T-helper 2 cell (primary cell): Measurements from ENCODE around the gene BCAR3.
"Not testable (repeated sequence)": the region's sequence is repeated elsewhere in the genome, so short reads cannot be mapped to it uniquely, and the experiment has no call there.

ENCODE experiments used
- DNase-seq, 5 experiments: peaks; one replicate each; pipeline versions ENCODE4 v3.0.0 to v3.0.0-alpha.2; 2012 to 2022

BCAR3 gene

DNA sequence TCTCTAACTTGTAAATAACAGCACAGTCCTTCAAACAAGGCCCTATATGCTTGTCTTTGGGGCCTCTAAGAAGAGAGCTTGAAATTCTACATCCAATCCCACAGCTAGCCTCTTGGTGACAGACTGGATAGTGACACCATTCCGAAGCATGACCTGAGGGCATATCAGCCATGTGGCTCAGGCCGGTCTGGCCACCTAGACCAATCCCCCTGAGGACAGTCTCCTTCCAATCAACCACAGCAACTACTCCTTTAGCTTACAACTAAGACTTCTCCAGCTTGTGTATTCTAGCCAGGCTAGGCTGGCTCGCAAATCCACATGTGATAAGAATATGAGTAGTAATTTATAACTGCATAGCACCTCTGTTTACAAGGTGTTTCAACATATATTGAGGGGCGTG, 14.0 kb downstream of the BCAR3 start:
- no peak for DNase-seq

DNA sequence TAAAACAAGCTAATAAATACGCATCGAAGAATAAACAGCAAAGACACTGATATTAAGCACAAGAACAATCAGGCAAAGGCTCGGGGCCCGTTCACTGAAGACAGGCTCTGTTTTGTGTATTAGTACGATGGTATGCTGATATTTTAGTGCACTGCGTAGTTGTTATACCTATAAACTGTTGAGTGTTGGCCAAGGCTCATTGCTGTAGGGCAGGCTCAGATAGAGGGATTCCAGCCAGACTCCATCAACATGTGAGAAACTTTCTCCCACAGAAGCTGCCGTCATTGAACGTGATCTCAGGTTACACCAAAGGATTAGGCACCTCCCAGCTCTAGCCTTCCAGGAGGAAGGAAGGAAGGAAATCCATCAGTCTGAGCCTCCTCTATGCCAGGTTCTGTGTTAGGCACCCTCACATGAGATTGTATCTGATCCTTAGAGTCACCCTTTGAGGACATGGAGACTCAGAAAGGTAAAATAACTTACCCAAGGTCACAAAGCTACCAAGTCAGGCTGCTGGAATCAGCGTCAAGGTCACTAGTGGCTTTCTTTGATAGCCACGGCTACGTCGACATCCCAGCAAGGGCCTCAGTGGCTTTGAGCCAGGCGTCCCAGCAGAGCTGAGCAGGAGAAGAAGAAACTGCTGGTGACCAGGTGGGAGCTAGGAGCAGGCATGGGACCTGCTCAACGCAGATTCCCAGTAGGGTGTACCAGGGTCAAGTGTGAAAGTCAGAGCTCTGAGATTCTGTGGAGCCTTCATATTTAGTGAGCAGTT, 14.8 kb downstream of the BCAR3 start:
- no peak for DNase-seq

DNA sequence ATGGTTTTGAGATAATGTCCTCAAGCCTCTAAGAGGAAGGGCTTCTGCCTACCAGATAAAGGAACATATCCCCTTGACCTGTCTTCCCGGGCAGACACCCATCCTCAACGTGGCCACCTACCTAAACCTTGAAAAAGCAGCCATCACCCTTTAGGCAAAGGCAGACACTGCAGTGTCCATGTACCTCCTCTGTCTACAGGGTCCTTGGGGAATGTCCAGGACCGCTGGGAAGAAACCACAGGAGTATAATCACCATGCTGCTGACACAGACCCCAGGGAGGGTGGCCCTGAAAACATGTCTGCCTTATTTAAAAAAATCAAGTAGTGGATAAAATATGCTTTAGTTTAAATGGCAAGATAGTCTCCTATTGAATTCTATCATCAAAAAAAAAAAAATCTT, 16.6 kb downstream of the BCAR3 start:
- DNase-seq: no peak

DNA sequence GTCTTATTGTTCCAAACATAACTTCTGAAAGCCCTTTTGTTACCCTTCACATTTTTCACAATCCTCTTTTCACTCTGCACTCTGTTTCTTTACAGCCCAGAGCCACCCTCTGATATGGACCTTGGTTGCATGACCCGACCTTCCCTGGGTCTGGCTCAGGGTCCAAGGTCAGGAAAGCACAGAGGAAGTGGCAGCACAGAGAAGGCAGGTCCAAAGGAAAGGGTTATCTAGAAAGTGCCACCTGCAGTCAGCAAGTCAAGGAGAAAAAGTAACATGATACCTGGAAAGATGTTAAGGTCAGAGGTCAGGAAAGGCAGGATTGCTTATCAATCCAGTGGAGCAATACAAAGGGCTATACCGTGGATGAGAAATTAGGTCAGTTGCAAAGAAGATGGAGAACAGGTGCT, 18.4 kb downstream of the BCAR3 start:
- DNase-seq: no peak

DNA sequence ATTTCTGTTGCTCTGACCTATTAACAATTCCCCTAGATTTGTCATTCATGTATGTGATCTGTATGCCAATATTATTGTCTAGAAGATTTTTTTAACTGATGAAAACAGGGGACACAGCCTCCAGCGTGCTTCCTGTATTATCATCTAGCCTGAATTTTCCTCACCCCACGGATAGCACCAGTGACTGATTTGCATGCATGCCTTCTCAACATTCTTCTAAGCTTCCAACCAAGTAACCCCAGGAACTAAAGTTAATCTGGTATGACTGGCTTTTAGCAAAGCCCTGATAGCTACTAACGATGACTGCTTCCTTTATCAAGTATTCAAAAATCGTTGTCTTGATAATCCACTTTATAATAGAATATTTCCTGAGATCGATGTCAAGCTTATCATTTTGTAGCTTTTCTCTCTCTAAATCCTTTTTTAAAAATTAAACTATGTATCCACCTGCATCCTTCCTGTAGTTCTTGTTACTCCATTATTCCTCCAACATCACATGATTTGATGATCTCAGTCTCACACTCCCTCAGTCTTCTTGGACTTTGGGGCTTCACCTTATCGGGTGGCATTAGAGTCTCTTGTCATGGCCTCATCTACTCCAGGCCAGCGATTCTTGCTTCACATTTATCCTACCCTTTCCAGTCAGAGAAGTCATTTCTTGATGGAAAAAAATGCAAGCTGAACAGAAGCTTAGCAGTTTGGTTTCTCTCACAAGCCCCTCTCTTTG, 19.0 kb downstream of the BCAR3 start:
- no peak for DNase-seq

DNA sequence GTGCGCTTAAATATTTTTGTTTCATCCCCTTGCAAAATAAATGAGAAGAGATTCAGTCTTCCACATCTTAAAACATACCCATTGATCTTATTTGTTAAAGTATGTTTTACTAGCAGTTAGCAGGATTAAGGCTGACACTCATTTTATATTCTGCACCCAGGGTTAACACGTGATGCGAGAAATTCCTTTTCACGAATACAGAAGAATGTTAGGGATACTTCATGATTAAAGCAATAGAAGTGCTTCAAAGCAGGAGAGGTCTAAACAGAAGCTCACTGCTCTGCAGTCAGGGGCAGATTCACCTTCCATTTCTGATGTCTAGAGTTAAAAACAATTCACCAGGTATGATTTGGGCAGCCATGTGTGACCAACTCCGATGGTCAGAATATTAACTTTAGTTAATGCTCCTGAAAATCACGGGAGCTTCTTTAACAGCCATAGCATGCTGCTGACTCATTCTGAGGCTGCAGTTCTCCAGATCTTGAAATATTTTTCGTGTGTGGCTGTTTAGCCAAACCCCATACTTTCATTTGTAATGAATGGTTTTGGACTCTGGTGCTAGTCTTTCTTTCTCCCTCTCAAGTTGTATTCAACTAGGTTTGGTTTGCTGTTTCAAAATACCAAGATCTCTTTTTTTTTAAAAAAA, 19.7 kb downstream of the BCAR3 start:
- peak in 1 of 5 experiments; percentile 14 for DNase-seq

DNA sequence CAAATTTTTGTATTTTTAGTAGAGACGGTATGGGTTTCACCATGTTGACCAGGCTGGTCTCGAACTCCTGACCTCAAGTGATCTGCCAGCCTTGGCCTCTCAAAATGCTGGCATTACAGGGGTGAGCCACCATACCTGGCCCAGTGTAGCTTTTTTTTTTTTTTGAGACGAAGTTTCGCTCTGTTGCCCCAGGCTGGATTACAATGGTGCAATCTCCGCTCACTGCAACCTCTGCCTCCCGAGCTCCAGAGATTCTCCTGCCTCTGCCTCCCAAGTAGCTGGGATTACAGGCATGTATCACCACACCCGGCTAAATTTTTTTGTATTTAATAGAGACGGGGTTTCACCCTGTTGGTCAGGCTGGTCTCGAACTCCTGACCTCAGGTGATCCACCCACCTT, 20.3 kb downstream of the BCAR3 start:
- DNase-seq: not testable (repeated sequence)

DNA sequence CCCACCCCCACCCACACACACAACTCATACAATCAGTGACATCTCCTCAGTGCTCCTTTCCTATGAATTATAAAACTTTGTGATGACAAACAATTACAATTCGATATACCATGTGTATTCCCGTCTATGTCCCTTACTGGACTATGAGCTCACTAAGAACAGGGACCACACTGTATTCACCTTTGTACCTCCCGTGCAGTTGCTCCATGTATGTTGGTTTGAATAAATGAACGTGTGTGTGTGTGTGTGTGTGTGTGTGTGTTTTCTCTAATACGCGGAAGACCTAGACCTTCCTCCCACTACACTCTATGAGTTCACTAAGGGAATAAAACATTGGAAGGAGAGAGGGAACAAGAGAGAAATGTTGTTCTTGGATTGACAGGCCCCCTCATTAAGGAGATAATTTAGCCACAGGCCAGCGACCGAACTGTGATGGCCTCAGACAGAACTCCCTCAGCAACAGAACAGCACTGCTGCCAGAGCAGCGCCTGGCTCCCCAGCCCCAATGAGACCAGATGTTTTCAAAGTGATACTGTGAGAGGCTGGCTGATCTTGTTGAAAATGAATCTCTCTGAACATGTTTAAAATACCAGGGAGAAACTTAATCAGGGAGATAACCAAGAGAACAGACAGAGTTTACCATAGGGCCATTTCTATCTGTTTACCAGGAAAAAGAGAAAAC, 21.7 kb downstream of the BCAR3 start:
- no peak for DNase-seq

DNA sequence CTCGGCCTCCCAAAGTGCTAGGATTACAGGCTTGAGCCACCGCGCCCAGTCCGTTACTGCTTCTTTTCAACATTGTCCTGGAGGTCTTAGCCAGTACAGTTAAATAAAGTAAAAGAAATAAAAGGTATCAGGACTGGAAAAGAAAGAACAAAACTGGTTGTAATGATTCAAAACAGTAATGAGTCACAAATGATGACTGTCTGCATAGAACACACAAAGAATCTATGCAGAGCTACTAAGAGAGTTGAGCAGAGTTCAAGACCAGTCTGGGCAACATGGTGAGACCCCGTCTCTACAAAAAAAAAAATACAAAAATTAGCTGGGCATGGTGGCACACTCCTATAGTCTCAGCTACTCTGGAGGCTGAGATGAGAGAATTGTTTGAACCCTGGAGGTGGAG, 23.4 kb downstream of the BCAR3 start:
- no peak for DNase-seq

DNA sequence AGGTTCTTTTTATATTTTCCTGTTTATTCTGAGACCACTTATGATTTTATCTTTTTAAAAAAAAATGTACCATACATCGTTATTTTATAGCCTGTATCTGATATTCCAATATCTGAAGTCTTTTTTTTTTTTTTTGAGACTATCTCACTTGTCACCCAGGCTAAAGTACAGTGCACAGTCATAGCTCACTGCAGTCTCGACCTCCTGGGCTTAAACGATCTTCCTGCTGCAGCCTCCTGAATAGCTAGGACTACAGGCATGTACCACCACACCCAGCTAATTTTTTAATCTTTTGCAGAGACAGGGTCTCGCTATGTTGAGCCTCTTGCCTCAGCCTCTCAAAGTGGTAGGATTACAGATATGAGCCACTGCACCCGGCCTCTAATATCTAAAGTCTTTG, 25.1 kb downstream of the BCAR3 start:
- no peak for DNase-seq

DNA sequence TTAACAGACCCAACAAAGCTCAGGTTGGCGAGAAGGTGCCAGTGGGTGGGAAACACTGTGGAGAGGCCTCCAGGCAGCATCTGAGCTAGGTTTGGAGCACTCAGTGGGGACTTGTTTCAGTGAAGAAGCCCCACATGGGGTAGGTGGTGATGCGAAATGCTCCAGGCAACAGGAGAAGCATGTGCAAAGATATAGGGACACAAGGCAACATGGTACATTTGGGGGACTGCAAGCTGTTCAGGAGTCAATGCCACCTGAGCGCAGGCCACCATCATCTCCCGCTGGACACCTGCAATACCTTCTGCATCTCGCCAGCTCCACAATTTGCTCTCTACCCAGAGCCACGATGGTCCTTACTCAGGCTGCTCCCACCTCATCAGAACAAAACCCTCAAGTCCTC, 28.0 kb downstream of the BCAR3 start:
- no peak for DNase-seq

DNA sequence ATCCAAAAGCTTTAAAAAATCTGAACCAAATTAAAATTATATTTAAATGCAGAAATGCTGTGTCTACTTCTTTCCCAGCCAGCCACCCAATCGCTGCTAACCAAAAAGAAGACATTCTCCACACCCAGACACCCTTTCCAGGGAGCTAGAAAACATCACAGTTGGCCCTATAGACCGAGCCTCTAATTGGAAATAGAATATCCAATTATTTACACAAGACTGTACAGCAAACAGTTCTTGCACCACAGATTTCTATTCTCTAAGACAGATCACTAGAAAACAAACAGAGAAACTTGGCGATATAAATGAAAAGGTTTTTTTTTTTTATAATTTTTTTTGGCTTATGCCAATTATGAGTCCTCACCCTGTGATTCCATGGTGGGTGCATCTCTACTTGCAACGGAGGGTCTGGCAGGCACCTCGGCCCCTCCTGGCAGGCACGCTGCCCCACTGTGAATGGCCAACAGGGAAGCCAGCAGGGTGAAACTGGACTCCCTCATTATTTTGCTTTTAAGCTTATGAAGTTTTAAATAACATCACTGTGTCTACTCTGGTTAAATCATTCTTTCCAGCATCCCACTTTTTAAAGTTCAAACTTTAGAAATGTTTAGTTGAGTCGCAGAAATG, 29.2 kb downstream of the BCAR3 start:
- DNase-seq: no peak

DNA sequence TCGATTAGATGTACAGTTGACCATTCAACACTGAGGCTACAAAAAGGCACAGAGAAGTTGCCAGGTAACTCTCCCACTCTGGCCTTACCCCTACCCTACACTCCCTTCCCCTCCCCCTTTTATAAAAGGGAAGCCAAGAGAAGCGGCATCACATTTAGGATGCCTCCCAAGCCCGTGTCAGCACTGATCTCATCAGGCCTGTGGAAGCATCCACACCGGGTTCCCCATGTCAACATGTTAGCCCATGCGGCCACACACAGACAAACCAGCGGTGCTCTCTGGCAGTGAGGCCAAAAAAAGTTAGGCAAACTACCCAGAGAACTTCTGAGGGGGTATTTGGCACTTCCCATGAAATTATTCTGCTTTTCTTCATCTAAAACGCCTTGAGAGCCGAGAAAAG, 29.9 kb downstream of the BCAR3 start:
- DNase-seq: no peak

DNA sequence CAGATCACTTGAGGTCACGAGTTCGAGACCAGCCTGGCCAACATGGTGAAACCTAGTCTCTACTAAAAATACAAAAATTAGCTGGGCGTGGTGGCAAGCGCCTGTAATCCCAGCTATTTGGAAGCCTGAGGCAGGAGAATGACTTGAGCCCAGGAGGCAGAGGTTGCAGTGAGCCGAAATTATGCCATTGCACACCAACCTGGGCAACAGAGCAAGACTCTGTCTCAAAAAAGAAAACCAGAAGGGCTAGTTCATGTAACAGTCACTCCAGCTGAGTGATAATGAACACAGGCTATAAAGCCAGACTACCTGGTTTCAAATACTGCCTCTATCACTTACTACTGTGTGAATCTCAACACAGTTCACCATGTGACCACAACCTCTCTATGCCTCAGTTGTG, 31.5 kb downstream of the BCAR3 start:
- DNase-seq: not testable (repeated sequence)

DNA sequence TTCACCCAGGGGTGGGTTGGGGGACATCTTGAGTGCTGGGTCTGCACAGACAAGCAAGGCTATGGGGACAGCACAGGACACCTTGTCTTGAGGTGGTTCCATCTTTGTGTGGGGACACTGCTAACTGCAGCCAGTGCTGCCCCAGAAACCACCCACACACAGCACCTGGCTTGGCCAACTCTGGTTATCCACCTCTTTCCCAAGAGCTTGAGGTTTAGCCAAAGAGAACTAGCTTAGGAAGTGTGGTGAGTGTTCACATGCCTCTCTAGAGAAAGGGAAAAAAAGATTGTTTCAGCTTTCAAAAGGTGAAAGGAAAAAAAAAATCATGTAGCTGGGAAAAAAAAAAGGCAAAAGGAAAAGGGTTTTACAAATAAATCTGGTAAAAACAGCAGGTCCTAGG, 32.4 kb downstream of the BCAR3 start:
- DNase-seq: no peak

DNA sequence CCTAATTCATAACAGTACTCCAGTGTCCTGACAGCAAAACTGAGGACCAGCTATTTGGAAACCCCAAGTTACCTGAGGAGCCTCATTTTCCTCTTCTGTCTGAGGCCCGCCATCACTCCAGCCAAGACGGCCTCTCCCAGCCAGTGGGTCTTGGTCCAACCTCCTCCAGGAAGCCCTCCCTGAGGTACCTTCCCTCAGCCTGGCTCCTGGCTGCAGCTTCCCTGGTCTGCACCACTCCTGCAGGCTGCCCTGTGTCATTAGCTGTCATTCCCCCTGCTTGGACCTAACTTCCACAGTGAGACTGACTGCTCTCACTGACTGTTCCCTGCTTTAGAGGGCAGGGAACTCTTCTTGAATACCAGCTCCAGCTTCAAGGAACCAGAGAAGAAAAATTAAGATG, 33.0 kb downstream of the BCAR3 start:
- no peak for DNase-seq

DNA sequence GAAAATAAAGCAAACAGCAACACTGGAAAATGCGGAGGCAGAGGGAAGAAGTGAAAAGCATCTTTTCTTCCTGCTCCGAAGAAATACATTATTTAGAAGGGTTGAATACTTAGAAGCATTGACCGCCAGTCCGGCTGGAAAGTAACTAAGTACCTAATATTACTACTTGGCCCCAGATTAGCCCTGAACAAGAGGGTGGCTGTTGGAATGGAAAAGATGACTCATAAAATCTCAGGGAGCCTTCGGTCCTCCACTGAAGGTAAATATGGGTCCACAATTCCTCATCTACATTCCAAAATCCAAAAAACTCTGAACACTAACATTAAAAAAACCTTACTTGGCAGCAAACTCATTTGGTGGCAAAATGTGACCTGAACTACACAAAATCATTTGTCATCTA, 40.1 kb downstream of the BCAR3 start:
- DNase-seq: no peak

DNA sequence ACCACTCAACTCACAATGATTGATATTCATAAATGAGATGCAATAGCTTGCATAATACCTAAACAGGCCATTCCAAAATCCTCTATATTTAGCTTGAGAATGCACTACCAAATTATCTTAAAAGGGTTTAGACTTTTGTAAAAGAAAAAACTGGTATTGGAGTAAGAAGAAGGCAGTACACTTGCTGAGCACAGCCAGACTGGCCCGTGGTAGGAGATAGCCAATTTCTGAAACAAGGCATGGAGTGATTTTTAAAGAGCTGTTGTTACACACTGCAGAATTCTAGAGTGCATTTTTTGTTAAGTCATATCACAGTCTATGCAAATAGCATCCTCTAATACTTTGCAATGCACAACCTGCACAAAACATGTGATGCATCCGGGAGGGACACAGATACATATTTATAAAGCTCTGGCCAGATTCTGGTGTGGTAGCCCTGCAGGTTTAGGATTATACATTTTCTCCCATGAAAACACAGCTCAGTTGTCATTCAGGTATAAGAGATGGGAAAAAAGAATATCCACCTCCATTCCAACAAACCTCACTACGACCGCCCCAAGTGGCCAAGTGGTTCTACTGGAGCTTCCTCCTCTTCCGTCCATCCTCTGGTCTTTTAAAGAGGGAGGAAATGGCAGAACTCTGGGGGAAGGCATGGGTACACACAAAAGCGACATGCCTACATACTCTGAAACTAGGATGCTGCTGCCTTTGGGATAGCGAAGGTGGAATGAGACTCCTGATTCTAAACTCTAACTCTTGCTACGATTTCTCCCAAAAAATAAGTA, 40.8 kb downstream of the BCAR3 start:
- no peak for DNase-seq

DNA sequence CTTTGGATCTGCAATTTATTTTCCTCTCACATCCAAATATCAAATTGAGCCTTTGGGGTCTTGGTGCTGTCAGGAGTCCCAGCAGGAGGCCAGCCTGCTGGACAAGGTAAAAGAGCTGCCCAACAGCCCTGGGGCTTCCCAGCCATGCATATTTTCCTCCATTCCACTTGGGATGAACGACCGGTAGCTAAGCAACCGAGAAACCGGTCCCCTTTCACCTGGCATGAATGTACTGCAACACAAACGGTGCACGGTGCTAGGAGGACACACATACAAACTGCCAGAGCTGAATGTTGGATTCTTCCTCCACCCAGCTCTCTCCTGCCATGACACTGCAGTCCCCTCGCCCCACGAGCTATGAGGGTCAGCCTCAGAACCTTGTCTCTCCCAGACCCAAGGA, 42.7 kb downstream of the BCAR3 start:
- no peak for DNase-seq

DNA sequence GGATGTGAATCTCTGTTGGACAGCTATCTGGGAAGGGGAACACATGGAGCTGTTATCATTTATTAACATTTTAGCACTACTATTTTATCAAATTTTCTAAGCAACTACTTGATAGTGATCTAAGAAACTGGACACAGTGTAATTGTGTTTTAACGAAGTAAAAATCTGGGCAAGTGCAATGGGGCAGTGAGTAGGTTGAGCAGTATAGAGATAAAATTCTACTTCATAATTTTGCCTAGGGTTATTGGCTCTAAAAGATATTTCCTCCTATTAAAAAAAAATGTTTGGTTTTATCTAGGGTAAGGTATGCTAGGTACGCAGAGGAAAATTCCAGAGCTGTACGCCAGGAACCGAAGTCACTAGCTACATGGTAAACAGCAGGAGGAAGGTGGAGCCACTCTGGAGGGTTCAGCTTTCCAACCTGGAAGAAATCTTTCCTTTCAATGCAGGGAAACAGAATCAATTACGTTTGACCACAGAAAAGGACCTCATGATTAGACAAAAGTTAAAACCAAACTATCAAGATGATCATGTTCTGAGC, 43.3 kb downstream of the BCAR3 start:
- DNase-seq: no peak

DNA sequence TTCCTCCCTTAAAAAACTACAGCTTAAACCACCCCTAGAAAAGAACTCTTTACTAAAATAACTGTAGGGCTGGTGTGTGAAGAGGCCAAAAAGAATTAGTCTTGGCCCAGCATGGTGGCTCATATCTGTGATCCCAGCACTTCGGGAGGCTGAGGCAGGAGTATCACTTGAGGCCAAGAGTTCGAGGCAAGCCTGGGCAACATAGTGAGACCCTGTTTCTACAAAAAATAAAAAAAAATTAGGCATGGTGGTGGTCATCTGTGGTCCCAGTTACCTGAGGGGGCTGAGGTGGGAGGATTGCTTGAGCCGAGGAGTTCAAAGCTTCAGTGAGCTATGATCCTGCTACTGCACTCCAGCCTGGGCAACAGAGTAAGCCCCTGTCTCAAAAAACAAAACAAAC, 44.9 kb downstream of the BCAR3 start:
- no peak for DNase-seq
